ENCODE results near the gene HBA2. TPM values are rescaled to one million over a fixed set of nuclear protein-coding genes. Genes with fewer than 3 reads are reported as not detected.
"Not testable (repeated sequence)": the region's sequence is repeated elsewhere in the genome, so short reads cannot be mapped to it uniquely, and the experiment has no call there.

Gene HBA2
- total RNA-seq, 1 experiment from 2014 or later = not detected

DNA sequence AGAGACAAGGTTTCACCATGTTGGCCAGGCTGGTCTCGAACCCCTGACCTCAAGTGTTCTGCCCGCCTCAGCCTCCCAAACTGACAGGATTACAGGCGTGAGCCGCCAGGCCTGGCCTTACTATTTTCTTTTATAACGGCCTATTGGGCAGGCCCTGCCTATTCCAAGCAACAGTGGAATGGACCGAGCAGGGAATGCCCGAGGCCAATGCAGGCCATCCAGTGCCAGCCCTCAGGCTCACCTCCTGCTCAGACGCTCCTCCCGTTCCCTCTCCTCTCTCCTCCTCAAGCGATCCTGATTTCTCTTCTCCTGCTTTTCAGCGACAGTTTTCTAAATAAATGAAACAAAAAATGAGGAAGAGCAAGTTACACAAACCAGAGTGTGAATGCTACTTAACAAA, 20.0 kb downstream of the HBA2 start:
- DNase-seq (ENCODE audit: low read depth) = no peak

DNA sequence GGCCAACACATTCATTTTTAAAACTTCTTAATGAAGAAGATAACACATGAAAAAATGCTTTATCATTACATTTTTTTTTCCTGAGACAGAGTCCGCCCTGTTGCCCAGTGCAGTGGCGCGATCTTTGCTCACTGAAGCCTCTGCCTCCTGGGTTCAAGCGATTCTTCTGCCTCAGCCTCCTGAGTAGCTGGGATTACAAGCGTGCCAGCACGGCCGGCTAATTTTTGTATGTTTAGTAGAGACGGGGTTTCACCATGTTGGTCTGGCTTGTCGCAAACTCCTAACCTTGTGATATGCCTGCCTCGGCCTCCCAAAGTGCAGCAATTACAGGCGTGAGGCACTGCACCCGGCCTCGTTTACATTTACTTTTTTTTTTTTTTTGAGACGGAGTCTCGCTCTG, 20.8 kb downstream of the HBA2 start:
- DNase-seq (ENCODE audit: low read depth) = no peak

- no peak for DNase-seq (ENCODE audit: low read depth)
Observed at GRCh38 chr16:194516-194915, 21.8 kb downstream of the HBA2 start.

DNA sequence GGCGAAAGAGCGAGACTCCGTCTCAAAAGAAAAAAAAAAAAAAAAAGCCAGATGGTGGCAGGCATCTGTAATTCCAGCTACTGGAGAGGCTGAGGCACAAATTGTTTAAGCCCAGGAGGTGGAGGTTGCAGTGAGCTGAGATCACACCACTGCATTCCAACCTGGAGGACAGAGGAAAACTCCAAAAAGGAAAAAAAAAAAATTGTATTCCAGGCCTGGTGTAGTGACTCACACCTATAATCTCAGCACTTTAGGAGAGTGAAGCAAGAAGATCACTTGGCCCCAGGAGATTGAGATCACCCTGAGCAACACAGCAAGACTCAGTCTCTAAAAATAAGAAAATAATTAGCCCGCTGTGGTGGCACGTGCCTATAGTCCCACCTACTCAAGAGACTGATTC, 27.7 kb downstream of the HBA2 start:
- DNase-seq (ENCODE audit: low read depth) = peak; percentile 60

- DNase-seq (ENCODE audit: low read depth) = no peak
Observed at GRCh38 chr16:203246-203645, 30.6 kb downstream of the HBA2 start.

DNA sequence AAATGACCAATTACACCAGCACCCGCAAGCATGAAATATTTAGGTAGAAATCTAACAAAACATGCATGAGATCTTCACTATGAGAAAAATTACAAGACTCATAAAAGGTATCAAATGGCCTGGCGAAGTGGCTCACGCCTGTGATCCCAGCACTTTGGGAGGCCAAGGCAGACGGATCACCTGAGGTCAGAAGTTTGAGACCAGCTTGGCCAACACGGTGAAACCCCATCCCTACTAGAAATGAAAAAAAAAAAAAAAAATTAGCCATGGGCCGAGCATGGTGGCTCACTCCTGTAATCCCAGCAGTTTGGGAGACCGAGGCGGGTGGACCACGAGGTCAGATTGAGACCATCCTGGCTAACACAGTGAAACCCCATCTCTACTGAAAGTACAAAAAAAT, 31.4 kb downstream of the HBA2 start:
- DNase-seq (ENCODE audit: low read depth) = not testable (repeated sequence)

- not testable (repeated sequence) for DNase-seq (ENCODE audit: low read depth)
Observed at GRCh38 chr16:209359-209758, 36.7 kb downstream of the HBA2 start.

- not testable (repeated sequence) for DNase-seq (ENCODE audit: low read depth)
Observed at GRCh38 chr16:211631-212180, 39.0 kb downstream of the HBA2 start.

DNA sequence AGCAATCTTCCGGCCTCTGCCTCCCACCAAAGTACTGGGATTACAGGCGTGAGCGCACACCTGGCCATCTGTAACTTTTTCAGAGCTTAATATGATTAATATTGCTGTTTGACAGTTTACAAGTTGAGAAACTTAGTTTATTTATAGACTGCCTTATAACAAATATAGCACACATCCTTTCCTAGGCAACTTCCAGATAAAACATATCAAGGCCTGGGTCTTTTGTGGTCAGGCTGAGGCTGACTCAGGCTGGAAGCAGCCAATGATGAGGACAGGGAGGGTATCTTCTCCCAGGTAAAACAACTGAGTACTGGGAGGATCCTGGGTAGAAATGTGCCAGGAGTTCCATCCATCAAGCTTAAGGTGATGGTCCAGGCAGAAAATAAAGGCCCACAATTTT, 40.3 kb downstream of the HBA2 start:
- DNase-seq (ENCODE audit: low read depth) = no peak

DNA sequence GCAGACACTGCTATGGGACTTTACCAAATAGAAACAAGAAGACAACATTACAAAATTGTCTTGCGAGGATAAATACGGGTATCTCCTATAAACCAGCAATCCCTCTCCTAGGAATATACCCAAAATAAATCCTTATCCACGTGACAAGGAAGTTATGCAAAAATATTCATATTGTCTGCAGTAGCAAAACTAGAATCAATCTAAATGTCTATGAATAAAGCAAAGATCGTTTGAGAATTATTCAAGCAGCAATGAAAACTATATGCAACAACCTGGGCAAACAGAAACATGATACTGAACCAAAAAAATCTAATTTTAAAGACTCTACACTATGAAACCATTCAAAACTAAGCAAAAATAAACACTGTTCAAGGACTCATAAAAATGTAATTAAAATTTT, 47.3 kb downstream of the HBA2 start:
- no peak for DNase-seq (ENCODE audit: low read depth)

Other genes with a start within 250 kb of the HBA2 start
- 4.0 and 6.7 TPM in 2 replicates for gene POLR3K, start 119.3 kb upstream of the HBA2 start, total RNA-seq (2014; rRNA removed)
- 28.1 and 31.8 TPM in 2 replicates for gene SNRNP25, start 119.0 kb upstream of the HBA2 start, total RNA-seq (2014; rRNA removed)
- 91.8 and 93.7 TPM in 2 replicates for gene RHBDF1, start 100.2 kb upstream of the HBA2 start, total RNA-seq (2014; rRNA removed)
- 254 and 304 TPM in 2 replicates for gene MPG, start 94.7 kb upstream of the HBA2 start, total RNA-seq (2014; rRNA removed)
- 11.5 and 21.8 TPM in 2 replicates for gene NPRL3, start 34.2 kb upstream of the HBA2 start, total RNA-seq (2014; rRNA removed)
- gene HBZ, start 20.2 kb upstream of the HBA2 start, total RNA-seq (2014; rRNA removed) = not detected in 2 replicates
- gene HBM, start 6.9 kb upstream of the HBA2 start, total RNA-seq (2014; rRNA removed) = not detected in 2 replicates
- not detected in 2 replicates for gene HBA1, start 3.8 kb downstream of the HBA2 start, total RNA-seq (2014; rRNA removed)
- gene HBQ1, start 7.6 kb downstream of the HBA2 start, total RNA-seq (2014; rRNA removed) = 1.5 TPM in 1 of 2 replicates, not detected in the other
- 51.2 and 56.2 TPM in 2 replicates for gene LUC7L, start 56.6 kb downstream of the HBA2 start, total RNA-seq (2014; rRNA removed)
- gene FAM234A, start 61.9 kb downstream of the HBA2 start, total RNA-seq (2014; rRNA removed) = 107 and 132 TPM in 2 replicates
- gene RGS11, start 103.1 kb downstream of the HBA2 start, total RNA-seq (2014; rRNA removed) = 0.96 and 1.1 TPM in 2 replicates
- not detected in 2 replicates for gene ARHGDIG, start 107.7 kb downstream of the HBA2 start, total RNA-seq (2014; rRNA removed)
- gene PDIA2, start 110.3 kb downstream of the HBA2 start, total RNA-seq (2014; rRNA removed) = 0.29 and 1.2 TPM in 2 replicates
- gene AXIN1, start 179.8 kb downstream of the HBA2 start, total RNA-seq (2014; rRNA removed) = 21.6 and 22.8 TPM in 2 replicates
- gene MRPL28, start 197.7 kb downstream of the HBA2 start, total RNA-seq (2014; rRNA removed) = 135 and 156 TPM in 2 replicates
- gene PGAP6, start 209.1 kb downstream of the HBA2 start, total RNA-seq (2014; rRNA removed) = 72.4 and 90.2 TPM in 2 replicates
- 142 and 186 TPM in 2 replicates for gene NME4, start 224.3 kb downstream of the HBA2 start, total RNA-seq (2014; rRNA removed)
- gene DECR2, start 229.0 kb downstream of the HBA2 start, total RNA-seq (2014; rRNA removed) = 18.8 and 22.6 TPM in 2 replicates

Measured in LHCN-M2 (cell line).